GM19467 (cell line): Measurements from ENCODE around the gene CSKMT.

Experiments
- ATAC-seq: cut with Tn5 transposase; IDR thresholded peaks from one replicate; pipeline ENCODE4 v1.9.1; 2021; ENCODE audit warnings: mild to moderate bottlenecking, moderate library complexity; ENCODE audit not compliant: unreplicated experiment

Gene CSKMT

DNA sequence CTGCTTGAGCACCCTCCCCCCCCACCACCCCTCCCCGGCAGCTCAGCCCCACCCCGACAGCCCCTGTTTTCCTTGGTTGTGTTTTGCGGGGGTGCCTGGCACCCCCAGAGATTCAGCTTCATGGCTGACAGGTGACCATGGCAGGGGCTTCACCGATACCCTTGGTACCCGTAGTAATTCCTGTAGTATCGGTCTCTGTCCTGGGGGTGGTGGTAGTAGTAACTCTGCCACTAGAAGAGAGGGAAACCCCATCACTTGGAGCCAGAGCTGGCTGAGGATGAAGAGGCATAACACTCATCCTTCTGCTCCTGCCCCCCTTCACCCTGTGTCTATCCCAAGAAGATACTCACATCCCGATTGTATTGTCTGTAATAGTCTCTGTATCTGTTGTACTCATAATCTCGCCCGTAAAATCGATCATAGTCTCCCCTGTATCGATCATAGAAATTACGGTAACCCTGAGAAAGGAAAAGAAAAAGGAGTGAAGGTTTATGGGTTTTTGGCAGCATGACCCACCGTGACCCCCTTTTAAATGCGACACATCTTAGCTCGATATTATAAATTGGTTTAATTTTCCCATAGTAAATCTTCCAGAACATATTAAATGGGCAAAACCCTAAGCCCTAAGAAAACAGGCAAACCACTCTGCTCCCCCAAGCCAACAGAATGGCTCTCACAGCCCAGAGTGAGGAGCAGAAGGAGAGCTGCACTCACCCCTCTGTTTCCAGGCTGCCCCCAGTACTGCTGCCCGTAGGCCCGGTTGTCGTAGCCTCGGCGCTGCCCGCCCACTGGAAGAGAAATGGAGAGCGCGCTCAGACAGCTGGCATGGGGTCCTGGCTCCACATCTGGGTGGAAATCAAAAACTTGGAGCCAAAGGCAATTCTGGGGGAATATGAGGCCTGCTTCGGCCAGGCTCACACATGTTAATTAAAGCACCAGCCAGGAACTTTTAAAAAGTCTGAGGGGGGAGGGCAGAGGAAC is 50.3 kb downstream of the CSKMT start:
- no peak for ATAC-seq

DNA sequence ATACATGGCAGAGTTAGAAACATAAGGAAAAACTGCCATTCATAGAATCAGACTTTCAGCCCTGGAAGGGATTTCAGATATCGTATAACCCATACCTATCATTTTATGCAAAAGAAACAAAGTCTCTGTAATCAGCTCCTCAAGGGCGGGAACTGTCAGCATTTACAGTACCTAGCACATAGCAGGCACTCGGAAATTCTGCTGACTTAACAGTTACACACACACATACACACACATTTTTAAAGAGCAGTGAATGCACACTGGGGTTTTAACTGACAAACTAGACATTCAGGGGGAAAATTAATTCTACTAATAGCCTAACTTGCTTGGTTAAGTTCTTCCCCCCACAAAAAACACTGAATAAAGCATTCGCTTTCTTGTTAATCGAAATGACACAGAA is 51.1 kb downstream of the CSKMT start:
- no peak for ATAC-seq

DNA sequence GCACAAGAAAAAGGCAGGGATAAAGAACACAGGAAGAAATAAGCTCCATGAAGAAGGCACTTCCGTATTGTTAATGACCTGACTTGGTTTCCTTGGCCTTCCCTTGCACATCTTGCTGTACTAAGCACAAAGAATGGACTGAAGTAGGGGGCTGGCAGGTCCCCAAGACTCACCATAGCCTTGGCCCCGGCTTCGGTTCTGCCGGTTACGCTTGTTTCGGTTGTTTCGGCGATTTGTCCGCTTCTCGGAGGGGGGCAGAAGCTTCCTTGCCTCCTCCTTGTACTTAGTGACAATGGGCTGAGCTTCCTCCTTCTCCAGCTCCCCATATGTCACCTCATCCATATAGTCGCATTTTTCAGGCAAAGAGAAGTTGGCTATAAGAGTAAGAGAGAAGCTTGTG is 51.7 kb downstream of the CSKMT start:
- ATAC-seq: no peak
